RKO (cell line): ENCODE measurements around the gene HECW1.
"Not testable (repeated sequence)": the region's sequence is repeated elsewhere in the genome, so short reads cannot be mapped to it uniquely, and the experiment has no call there.

ENCODE experiments used
- DNase-seq: peaks from one replicate; pipeline ENCODE4 v3.0.0-alpha.2; 2016; ENCODE audit warnings: low spot score

The HECW1 gene

DNA sequence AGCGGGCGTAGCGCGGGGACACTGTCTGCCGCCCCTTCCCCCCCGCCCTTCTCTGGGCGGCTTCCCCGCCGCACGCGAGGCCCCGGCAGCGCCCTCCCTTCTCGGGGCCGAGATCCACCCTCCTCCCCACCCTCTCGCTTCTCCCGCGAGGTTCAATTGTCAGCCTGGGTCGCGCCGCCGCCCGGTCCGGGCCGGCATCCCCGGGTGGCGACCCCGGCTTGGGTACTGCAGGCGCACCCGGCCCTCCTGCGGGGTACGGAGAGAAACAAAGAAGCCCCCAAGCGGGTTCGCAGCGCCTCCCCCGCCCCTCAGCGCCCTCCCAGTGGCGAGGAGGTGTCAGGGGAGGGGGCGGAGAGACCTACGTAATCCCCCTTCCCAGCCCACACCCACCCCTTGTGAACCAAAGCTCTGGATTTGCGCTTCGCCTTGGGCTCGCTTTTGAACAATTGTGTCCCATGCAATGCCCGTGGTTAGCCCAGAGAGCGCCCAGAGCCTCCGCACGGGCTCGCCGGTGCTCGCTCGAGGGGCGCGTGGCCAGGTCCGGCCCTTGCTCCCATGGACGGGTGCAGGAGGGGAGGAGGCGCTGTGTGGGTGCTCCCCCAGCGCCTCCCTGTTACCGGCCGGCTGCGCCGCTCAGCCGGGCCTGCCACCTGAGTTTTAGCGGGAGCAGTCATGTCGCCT is 634 bp downstream of the HECW1 start:
- no peak for DNase-seq

GRCh38 chr7:43113622-43114457 is 1.4 kb downstream of the HECW1 start:
- no peak for DNase-seq

- DNase-seq, result no peak
Measured at GRCh38 chr7:43114458-43114780, 2.0 kb downstream of the HECW1 start.

- DNase-seq, result no peak
Measured at GRCh38 chr7:43116451-43116850, 4.0 kb downstream of the HECW1 start.

- DNase-seq, result no peak
Measured at GRCh38 chr7:43117095-43117494, 4.6 kb downstream of the HECW1 start.

- no peak for DNase-seq
Measured at GRCh38 chr7:43117861-43118260, 5.4 kb downstream of the HECW1 start.

GRCh38 chr7:43118313-43118712 is 5.9 kb downstream of the HECW1 start:
- no peak for DNase-seq

DNA sequence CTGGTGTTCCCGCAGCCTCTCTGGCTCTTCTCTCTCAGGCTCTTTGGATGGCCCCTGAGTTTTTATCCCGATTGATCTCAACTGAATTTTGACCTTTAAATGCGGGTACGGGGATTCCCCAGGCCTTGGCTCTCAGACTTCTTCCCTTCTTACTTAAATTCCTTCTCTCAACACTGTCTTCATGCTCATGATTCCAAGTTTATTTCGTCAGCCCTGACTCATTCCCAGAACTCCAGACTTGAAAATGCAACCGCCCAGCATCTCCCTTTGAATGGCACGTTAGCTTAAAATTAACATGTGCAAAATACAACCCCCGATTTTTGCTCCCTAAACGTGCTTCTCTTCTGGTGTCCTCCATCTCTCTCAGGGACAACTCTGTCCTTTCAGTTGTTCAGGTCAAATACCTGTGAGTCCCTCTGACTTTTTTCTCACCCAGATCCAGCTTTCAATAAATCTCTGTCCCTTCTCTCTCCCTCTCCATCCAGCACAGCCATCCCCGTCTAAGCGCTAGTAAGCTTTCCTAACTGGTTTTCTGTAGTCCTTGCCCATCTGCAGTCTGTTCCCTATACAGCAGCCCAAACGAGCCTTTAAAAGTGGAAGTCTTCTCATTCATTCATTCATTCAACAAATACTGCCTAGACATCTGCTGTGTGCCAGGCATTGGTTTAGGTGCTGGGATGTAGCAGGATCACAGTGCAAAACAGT is 7.1 kb downstream of the HECW1 start:
- no peak for DNase-seq

GRCh38 chr7:43121973-43122372 is 9.5 kb downstream of the HECW1 start:
- DNase-seq, result no peak

DNA sequence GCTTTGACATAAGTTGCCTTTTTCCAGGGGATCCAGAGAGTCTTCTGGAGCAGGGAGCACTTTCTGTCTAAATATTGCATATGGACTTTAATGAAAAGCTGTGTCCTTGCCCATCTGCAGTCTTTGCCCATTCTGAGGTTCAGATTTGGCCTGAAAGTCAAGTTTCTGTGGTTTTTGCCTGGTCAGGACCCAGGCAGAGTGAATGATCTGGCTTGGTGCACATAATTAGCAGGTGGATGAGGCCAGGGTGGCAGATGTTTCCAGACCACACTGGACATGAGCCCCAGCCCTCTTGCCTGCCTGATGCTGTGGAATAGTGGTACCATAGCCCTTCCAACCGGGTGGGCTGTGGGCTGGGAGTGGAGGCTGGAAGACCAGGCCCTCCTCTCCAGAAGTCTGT is 11.0 kb downstream of the HECW1 start:
- no peak for DNase-seq

DNA sequence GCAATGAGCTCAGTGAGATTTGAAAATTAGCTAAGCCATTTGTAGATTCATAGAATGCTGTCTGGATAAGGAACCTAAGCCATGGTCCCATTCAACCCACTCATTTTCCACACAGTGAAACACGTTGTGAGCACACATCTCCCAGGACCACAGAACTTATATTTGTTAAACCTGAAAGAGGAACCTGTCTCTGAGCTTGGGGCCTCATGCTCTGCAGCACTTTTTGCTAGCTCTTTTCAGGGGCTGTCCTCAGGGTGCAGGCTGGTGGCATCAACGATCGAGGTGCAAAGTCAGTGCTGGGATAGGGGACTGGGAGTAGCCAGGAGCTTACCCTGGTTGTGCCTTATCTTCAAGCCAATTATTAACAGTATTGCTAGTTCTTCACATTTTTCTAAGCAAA is 11.9 kb downstream of the HECW1 start:
- DNase-seq, result no peak

GRCh38 chr7:43130347-43130746 is 17.9 kb downstream of the HECW1 start:
- no peak for DNase-seq

- no peak for DNase-seq
Measured at GRCh38 chr7:43135129-43135528, 22.7 kb downstream of the HECW1 start.

GRCh38 chr7:43136064-43136463 is 23.6 kb downstream of the HECW1 start:
- no peak for DNase-seq

GRCh38 chr7:43137121-43137744 is 24.8 kb downstream of the HECW1 start:
- DNase-seq, result not testable (repeated sequence)

- DNase-seq, result no peak
Measured at GRCh38 chr7:43137811-43138210, 25.4 kb downstream of the HECW1 start.

DNA sequence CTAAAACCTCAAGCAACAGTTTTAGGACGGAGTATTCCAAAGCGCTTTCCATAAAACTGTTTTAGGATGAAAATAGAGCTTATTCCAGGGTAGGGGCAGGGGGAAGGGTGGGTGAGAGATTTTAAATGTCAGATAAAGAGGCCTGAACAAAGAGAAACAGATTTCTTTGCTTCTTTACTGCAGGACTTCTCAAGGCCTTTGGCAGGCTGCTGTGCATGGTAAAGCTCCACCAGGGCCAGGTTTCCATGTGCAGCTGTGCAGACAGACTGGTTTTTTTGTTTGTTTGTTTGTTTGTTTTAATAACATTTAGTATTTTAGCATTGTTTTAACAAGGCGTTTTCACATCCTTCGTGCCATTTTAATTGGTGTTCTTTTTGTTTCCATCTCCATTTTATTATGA is 26.3 kb downstream of the HECW1 start:
- no peak for DNase-seq

- no peak for DNase-seq
Measured at GRCh38 chr7:43139137-43139536, 26.7 kb downstream of the HECW1 start.

- DNase-seq, result no peak
Measured at GRCh38 chr7:43140186-43140585, 27.7 kb downstream of the HECW1 start.

- no peak for DNase-seq
Measured at GRCh38 chr7:43141091-43141490, 28.6 kb downstream of the HECW1 start.

- no peak for DNase-seq
Measured at GRCh38 chr7:43142703-43143102, 30.3 kb downstream of the HECW1 start.

- DNase-seq, result no peak
Measured at GRCh38 chr7:43143918-43144589, 31.6 kb downstream of the HECW1 start.
